Suprapubic skin (tissue), 4 donors: ENCODE data around the gene E4F1. TPM values are rescaled to one million over a fixed set of nuclear protein-coding genes. Genes with fewer than 3 reads are reported as not detected.
A peak's percentile ranks its signal among the peaks of the same experiment; 100 is the strongest.
"Not testable (repeated sequence)": the region's sequence is repeated elsewhere in the genome, so short reads cannot be mapped to it uniquely, and the experiment has no call there.

Experiments used
- DNase-seq, 2 donors: peaks; one replicate each; pipeline ENCODE4 v3.0.0-alpha.2; 2019; ENCODE audit warnings: low spot score in 2 of 2
- H3K27ac ChIP-seq: fragments of 200-600 bp; sonication (generic); one replicate; pipeline ENCODE4 v1.5.1; 2019
- H3K27me3 ChIP-seq: fragments of 200-600 bp; sonication (generic); one replicate; pipeline ENCODE4 v1.5.1; 2019
- H3K36me3 ChIP-seq: fragments of 200-600 bp; sonication (generic); one replicate; pipeline ENCODE4 v1.5.1; 2019
- H3K4me1 ChIP-seq: fragments of 200-600 bp; sonication (generic); one replicate; pipeline ENCODE4 v1.5.1; 2019
- H3K4me3 ChIP-seq: fragments of 200-600 bp; sonication (generic); one replicate; pipeline ENCODE4 v1.5.1; 2019; ENCODE audit warnings: mild to moderate bottlenecking
- H3K9me3 ChIP-seq: fragments of 200-600 bp; sonication (generic); one replicate; pipeline ENCODE4 v1.5.1; 2019
- CTCF ChIP-seq, 2 donors: fragments of 200-600 bp in 1 of 2; fragments of 450-650 bp in 1 of 2; sonication (generic) in 1 of 2; IDR thresholded peaks; one replicate each; pipeline ENCODE4 v1.5.1; 2016 to 2019; ENCODE audit warnings: antibody characterized with exemption in 2 of 2, mild to moderate bottlenecking in 1 of 2, moderate library complexity in 1 of 2
- EP300 ChIP-seq: sonication (generic); formaldehyde crosslinking; IDR thresholded peaks from one replicate; pipeline ENCODE4 v1.6.1; 2017; ENCODE audit warnings: antibody characterized with exemption
- POLR2A ChIP-seq, 2 donors: fragments of 450-650 bp; IDR thresholded peaks; one replicate each; pipeline ENCODE4 v1.6.1; 2017; ENCODE audit warnings: antibody characterized with exemption in 2 of 2, mild to moderate bottlenecking in 2 of 2, moderate library complexity in 2 of 2
- POLR2AphosphoS5 ChIP-seq, 3 donors: sonication (generic); formaldehyde crosslinking; IDR thresholded peaks; one replicate each; pipeline ENCODE4 v1.6.1; 2017; ENCODE audit warnings: antibody characterized with exemption in 3 of 3
- WGBS: methylation state at CpG from one replicate; pipeline ENCODE4 v1.1.5; 2018; 5-methylcytosine and 5-hydroxymethylcytosine counted together
- total RNA-seq, 4 donors: library from RNA; depleted of rRNA; stranded (reverse); fragments of >200 nt; gene quantifications; one replicate each; pipeline ENCODE4 v1.1.0, GENCODE V29; 2016

Gene E4F1
- total RNA-seq, 4 donors from 2014 or later, result 42.1 to 79.3 (median 54.2) TPM

DNA sequence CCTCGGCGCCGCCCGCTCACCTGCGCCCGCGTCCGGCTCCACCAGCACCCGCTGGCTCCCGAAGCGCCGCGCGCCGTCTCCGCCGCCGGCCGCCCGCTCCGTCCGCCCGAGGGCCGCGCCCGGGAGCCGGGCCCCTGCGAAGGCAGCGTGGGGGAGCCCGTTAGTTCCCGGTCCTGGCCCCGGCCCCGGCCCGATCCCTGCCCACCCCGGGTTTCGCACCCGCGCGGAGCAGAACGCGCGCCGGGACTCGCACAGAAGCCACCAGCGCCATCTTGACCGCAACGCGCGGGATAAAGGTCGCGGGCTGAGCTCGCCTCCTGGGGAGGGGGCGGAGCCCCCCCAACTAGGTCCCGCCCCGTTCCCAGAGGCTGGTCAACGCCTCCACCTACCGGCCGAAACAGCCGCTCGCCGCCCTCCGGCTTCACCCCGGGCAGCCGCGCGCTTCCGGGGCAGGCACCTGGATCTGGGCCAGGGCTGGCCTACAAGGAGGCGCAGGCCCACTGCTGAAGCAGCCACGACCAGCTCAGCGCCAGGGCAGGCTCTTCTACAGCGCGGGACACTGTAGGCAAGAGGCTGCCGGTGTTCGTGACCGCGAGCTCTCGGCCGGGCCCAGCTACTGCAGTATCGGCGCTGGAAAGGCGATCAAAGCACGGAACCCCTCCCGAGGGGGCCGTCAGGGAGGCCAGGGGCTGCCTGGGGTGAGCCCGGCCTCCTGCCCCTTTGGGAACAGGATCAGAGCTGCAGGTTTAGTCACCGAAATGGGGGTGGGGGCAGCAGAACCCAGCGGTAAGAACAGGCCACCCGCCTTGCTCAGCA is 28.1 kb downstream of the E4F1 start, which contains the start of gene ECI1:
Gene ECI1 (minus strand): TSS at position 292 of the 816 bp plus-strand sequence. CDS start 21 bp downstream, at position 271.
- H3K27me3 ChIP-seq, result no peaks in the 10 kb centered on the region
- 3% methylated on average over 38 of the region's 88 CpGs for WGBS

GRCh38 chr16:2252806-2253148 is 29.4 kb downstream of the E4F1 start:
- Histone ChIP-seq H3K4me1 (peaks cover 17% of the 10 kb centered on the region), H3K36me3 (peaks cover 50% of the 10 kb centered on the region), H3K4me3 (no peak overlapping the region), H3K27ac (no peak overlapping the region), H3K9me3 (no peaks in the 10 kb centered on the region), H3K27me3 (no peaks in the 10 kb centered on the region)
- TF ChIP-seq EP300 (no peak), POLR2AphosphoS5 (IDR thresholded peaks at IDR 0.05) (no peak), CTCF (IDR thresholded peaks at IDR 0.05) (no peak), POLR2A (IDR thresholded peaks at IDR 0.05) (no peak)
- WGBS, result 93% methylated on average over 7 of the region's 7 CpGs
- no peak for DNase-seq

More for the DNA sequence above, 28.1 kb downstream of the E4F1 start, which contains the start of gene ECI1:
- DNase-seq, result peak; percentile 95 to 96
- Histone ChIP-seq H3K27ac (peak within 1 kb of the TSS; percentile 94), H3K4me3 (peak within 1 kb of the TSS; percentile 71), H3K4me1 (peaks cover 17% of the 10 kb centered on the region), H3K36me3 (peaks cover 41% of the 10 kb centered on the region), H3K9me3 (no peaks in the 10 kb centered on the region)
- TF ChIP-seq POLR2AphosphoS5 (IDR thresholded peaks at IDR 0.05), result peak in 1 of 3 donors; percentile 83
- no peak for TF ChIP-seq EP300
- peak in 1 of 2 donors; percentile 45 for TF ChIP-seq POLR2A (IDR thresholded peaks at IDR 0.05)
- peak; percentile 49 to 75 for TF ChIP-seq CTCF (IDR thresholded peaks at IDR 0.05)

- TF ChIP-seq CTCF (IDR thresholded peaks at IDR 0.05) (no peak), POLR2A (IDR thresholded peaks at IDR 0.05) (no peak), EP300 (no peak), POLR2AphosphoS5 (IDR thresholded peaks at IDR 0.05) (no peak)
- H3K36me3 ChIP-seq, result peaks cover 55% of the 10 kb centered on the region
- 88% methylated on average over 11 of the region's 11 CpGs for WGBS
- peaks cover 17% of the 10 kb centered on the region for H3K4me1 ChIP-seq
- DNase-seq, result no peak
- no peaks in the 10 kb centered on the region for H3K27me3 ChIP-seq
- H3K27ac ChIP-seq, result no peak overlapping the region
- no peaks in the 10 kb centered on the region for H3K9me3 ChIP-seq
- H3K4me3 ChIP-seq, result no peak overlapping the region
These were observed 29.9 kb downstream of the E4F1 start for GRCh38 chr16:2253293-2253692.

DNA sequence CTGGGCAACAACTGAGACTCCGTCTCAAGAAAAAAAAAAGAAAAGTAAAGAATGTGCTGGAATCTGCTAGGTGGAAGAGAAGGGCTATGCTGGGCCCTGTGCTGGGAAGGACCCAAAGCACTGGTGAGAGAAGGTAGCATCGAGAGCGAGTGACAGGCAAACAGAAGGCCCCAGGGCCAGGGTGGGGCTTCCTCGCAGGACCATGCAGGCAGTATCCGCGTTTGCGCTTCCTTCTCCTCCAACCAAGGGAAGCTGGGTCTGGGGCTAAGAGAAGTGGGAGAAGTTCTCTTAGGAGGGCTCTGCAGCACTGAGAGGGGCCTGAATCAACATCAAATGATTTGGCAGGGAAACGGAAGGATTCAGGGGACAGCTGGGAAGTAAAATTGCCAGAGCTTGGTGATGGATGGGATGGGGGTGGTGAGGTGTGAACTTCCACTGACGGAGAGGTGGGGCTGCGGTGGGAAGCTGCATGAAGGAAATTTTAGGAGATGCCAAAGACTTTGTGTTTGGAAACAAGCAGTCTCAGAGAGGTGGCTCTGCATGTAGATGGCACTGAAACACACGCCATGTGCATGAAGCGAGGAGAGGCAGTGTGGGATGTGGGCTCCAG is 33.2 kb downstream of the E4F1 start:
- TF ChIP-seq EP300, result no peak
- TF ChIP-seq POLR2A (IDR thresholded peaks at IDR 0.05), result no peak
- no peak for TF ChIP-seq CTCF (IDR thresholded peaks at IDR 0.05)
- TF ChIP-seq POLR2AphosphoS5 (IDR thresholded peaks at IDR 0.05), result no peak
- Histone ChIP-seq H3K4me1 (peaks cover 8% of the 10 kb centered on the region), H3K27ac (no peak overlapping the region), H3K9me3 (no peaks in the 10 kb centered on the region), H3K27me3 (no peaks in the 10 kb centered on the region), H3K4me3 (no peak overlapping the region), H3K36me3 (peaks cover 86% of the 10 kb centered on the region)
- no peak for DNase-seq
- 81% methylated on average over 12 of the region's 12 CpGs for WGBS

GRCh38 chr16:2257726-2258125 is 34.3 kb downstream of the E4F1 start:
- H3K9me3 ChIP-seq, result no peaks in the 10 kb centered on the region
- WGBS, result 82% methylated on average over 6 of the region's 6 CpGs
- TF ChIP-seq EP300, result no peak
- TF ChIP-seq POLR2AphosphoS5 (IDR thresholded peaks at IDR 0.05), result no peak
- no peaks in the 10 kb centered on the region for H3K4me1 ChIP-seq
- H3K36me3 ChIP-seq, result peaks cover 97% of the 10 kb centered on the region
- H3K27me3 ChIP-seq, result no peaks in the 10 kb centered on the region
- H3K4me3 ChIP-seq, result no peak overlapping the region
- no peak for DNase-seq
- no peak overlapping the region for H3K27ac ChIP-seq

DNA sequence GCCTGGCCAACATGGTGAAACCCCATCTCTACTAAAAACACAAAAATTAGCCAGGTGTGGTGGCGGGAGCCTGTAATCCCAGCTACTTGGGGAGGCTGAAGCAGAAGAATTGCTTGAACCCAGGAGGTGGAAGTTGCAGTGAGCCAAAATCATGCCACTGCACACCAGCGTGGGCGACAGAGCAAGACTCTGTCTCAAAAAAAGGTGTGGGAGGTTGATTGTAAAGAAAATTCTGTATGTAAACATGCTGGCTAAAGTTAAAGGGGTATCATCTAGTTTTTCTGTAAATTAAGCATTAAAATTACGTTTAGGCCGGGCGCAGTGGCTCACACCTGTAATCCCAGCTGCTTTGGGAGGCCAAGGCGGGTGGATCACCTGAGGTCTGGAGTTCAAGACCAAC is 35.1 kb downstream of the E4F1 start:
- H3K9me3 ChIP-seq, H3K4me1 ChIP-seq, DNase-seq, H3K27ac ChIP-seq, H3K27me3 ChIP-seq, H3K4me3 ChIP-seq: not testable (repeated sequence)
- peaks cover 97% of the 10 kb centered on the region for H3K36me3 ChIP-seq
- WGBS, result 92% methylated on average over 7 of the region's 7 CpGs
